PFSK-1 (cell line): ENCODE measurements around the gene AKAP13.

ENCODE experiments used
- FOXP2 ChIP-seq: optimal IDR thresholded peaks from 2 replicates; pipeline ENCODE3; 2011; ENCODE audit warnings: borderline replicate concordance, control low read depth, inconsistent platforms; ENCODE audit not compliant: insufficient read depth; ENCODE audit errors: extremely low read length, extremely low read depth
- POLR2AphosphoS5 ChIP-seq: IDR thresholded peaks from 2 replicates; pipeline ENCODE4 v1.6.1; 2012; ENCODE audit warnings: low read depth, mild to moderate bottlenecking, control low read depth, low read length, moderate library complexity
- SIN3A ChIP-seq: IDR thresholded peaks from 2 replicates; pipeline ENCODE4 v1.6.1; 2012; ENCODE audit warnings: mild to moderate bottlenecking, low read length, moderate library complexity, borderline replicate concordance; ENCODE audit not compliant: insufficient read depth
- TAF1 ChIP-seq: IDR thresholded peaks from 2 replicates; pipeline ENCODE4 v1.6.1; 2012; ENCODE audit warnings: low read length, control low read depth, borderline replicate concordance; ENCODE audit not compliant: insufficient read depth
- TF ChIP-seq, protein P1 (sequence below), 2 experiments: IDR thresholded peaks; 2 replicates each; pipeline versions ENCODE4 v1.6.1 to v1.8.0; 2011 to 2012; ENCODE audit warnings: low read depth in 2 of 2, low read length in 2 of 2, control low read depth in 1 of 2, inconsistent platforms in 1 of 2, mild to moderate bottlenecking in 1 of 2, moderate library complexity in 1 of 2; ENCODE audit not compliant: insufficient read depth in 1 of 2

AKAP13 gene

DNA sequence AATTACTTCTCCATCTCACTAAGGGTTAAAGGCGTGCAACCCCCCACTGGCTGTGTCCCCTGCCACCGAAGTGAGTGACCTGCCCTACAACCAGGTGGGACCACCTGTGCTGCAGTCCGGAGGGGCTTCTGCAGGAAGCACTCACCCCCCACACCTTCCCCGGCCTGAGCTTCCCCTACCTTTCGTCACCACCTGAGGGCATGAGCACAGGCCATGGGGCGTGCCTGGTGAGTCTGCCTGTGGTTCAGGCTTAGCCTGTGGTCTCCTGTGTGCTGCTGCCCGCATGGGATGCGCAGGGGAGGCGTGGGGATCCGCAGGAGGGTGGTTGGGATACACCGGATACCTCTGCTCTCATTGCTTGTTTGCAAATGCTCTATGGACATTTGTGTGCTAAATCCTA, 368.3 kb downstream of the AKAP13 start:
- TF ChIP-seq, protein P1, sequence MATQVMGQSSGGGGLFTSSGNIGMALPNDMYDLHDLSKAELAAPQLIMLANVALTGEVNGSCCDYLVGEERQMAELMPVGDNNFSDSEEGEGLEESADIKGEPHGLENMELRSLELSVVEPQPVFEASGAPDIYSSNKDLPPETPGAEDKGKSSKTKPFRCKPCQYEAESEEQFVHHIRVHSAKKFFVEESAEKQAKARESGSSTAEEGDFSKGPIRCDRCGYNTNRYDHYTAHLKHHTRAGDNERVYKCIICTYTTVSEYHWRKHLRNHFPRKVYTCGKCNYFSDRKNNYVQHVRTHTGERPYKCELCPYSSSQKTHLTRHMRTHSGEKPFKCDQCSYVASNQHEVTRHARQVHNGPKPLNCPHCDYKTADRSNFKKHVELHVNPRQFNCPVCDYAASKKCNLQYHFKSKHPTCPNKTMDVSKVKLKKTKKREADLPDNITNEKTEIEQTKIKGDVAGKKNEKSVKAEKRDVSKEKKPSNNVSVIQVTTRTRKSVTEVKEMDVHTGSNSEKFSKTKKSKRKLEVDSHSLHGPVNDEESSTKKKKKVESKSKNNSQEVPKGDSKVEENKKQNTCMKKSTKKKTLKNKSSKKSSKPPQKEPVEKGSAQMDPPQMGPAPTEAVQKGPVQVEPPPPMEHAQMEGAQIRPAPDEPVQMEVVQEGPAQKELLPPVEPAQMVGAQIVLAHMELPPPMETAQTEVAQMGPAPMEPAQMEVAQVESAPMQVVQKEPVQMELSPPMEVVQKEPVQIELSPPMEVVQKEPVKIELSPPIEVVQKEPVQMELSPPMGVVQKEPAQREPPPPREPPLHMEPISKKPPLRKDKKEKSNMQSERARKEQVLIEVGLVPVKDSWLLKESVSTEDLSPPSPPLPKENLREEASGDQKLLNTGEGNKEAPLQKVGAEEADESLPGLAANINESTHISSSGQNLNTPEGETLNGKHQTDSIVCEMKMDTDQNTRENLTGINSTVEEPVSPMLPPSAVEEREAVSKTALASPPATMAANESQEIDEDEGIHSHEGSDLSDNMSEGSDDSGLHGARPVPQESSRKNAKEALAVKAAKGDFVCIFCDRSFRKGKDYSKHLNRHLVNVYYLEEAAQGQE (IDR thresholded peaks at IDR 0.05; ENCODE audit: insufficient read depth in 1 of 2, low read depth in 2 of 2, low read length in 2 of 2): no peak
- TF ChIP-seq POLR2AphosphoS5 (no peak), TAF1 (no peak), SIN3A (no peak), FOXP2 (no peak)

GRCh38 chr15:85749261-85750151, 369.1 kb downstream of the AKAP13 start:
- no peak for TF ChIP-seq SIN3A
- TF ChIP-seq FOXP2: no peak

DNA sequence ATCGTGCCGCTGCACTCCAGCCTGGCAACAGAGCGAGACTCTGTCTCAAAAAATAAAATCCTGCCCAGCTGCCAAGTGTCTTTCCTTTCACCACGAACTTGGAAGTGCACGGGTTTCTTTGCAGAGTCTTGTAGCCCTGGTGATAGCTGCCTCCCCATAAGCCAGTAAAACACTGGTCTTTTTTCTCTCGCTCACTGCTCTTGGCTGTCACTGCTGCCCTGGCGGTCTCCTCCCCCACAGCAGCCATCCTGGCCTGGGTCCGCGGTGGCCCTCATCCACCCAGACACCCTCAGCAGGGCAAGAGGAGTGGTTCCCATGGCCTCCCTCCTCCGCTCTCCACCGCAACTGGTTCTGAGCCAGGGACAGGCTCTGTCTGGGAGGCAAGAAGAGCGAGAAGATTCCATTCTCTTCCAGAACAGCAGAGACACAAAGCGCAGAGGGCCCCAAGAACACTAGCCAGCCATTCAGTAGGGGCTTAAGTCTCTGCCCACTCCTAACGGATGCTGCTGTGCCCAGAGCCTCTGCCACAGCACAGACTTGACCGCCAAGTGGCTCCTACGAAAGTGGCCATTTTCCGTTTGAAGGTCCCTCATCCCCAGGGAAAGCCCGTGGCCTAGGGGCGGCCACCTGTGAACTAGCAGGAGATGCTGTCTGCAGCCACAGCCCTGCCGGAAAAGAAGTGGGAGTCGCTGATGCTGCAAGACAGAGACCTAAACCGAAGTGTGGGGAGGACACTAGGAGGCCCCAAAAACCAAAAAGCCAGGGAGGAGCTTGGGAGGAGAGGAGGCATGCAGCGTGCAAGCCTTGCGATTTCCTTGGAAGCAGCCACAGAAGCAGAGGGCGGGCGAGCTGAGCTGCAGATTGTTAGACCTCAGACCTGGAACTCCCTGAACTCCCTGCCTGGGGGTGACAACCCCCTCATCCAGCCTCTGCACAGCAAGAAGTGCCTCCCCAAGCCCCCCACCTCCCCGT, 370.2 kb downstream of the AKAP13 start:
- no peak for TF ChIP-seq POLR2AphosphoS5

GRCh38 chr15:85751291-85752123, 371.1 kb downstream of the AKAP13 start:
- TF ChIP-seq TAF1 (no peak), FOXP2 (no peak)
- TF ChIP-seq, protein P1 (IDR thresholded peaks at IDR 0.05; ENCODE audit: insufficient read depth in 1 of 2, low read depth in 2 of 2, low read length in 2 of 2): no peak

- TF ChIP-seq POLR2AphosphoS5 (no peak), FOXP2 (no peak), TAF1 (no peak), SIN3A (no peak)
- TF ChIP-seq, protein P1 (IDR thresholded peaks at IDR 0.05; ENCODE audit: insufficient read depth in 1 of 2, low read depth in 2 of 2, low read length in 2 of 2): no peak
Observed at GRCh38 chr15:85752124-85752475, 371.7 kb downstream of the AKAP13 start.
